A549 (cell line): ENCODE data around the gene OR9A2. TPM values are rescaled to one million over a fixed set of nuclear protein-coding genes. Genes with fewer than 3 reads are reported as not detected.
A peak's percentile ranks its signal among the peaks of the same experiment; 100 is the strongest.

ENCODE experiments used
- ATAC-seq, 2 experiments: fragments of 200-7000 bp in 1 of 2; fragments of >200 bp in 1 of 2; cut with Nextera tagmentation in 1 of 2; cut with Tn5 transposase in 1 of 2; 3 replicates each; pipeline versions ENCODE4 v1.8.0 to v1.9.1; 2018 to 2020; ENCODE audit warnings: mild to moderate bottlenecking in 1 of 2, moderate library complexity in 1 of 2
- CTCF ChIA-PET: fragments of 300-600 bp; sonication (Branson Sonifier 250); formaldehyde crosslinking; extraction: SDS; loops from one replicate; lab custom pipeline; 2021; ENCODE audit warnings: antibody characterized with exemption, inconsistent platforms; lab: Yijun Ruan, JAX
- POLR2A ChIA-PET: fragments of 350-600 bp; formaldehyde crosslinking; extraction: SDS; loops from one replicate; lab custom pipeline; 2021; ENCODE audit warnings: antibody characterized with exemption, inconsistent platforms; lab: Yijun Ruan, JAX
- DNase-seq, 2 experiments: peaks; one replicate each; pipeline versions ENCODE4 v3.0.0 to v3.0.0-alpha.2; 2011 to 2016; ENCODE audit warnings: low read depth in 1 of 2, low spot score in 1 of 2
- FAIRE-seq: peaks from 2 replicates; lab custom pipeline; 2011; peaks lifted over from hg19 to GRCh38; lab: Jason Lieb, UNC
- H3K27ac ChIP-seq, 2 experiments: fragments of >200 bp; sonication (Bioruptor Twin); formaldehyde crosslinking; 3 replicates each; pipeline ENCODE4 v1.5.1; 2016 to 2017
- H3K4me1 ChIP-seq: fragments of >200 bp; sonication (Bioruptor Twin); formaldehyde crosslinking; 3 replicates; pipeline ENCODE4 v1.6.1; 2016
- H3K4me2 ChIP-seq: fragments of >200 bp; sonication (Bioruptor Twin); formaldehyde crosslinking; 3 replicates; pipeline ENCODE4 v1.6.1; 2016
- H3K4me3 ChIP-seq: fragments of >200 bp; sonication (Bioruptor Twin); formaldehyde crosslinking; 3 replicates; pipeline ENCODE4 v1.5.1; 2016
- H3K9me3 ChIP-seq: fragments of >200 bp; sonication (Bioruptor Twin); formaldehyde crosslinking; 3 replicates; pipeline ENCODE4 v1.6.1; 2016
- CHD2 ChIP-seq: fragments of 150-350 bp; IDR thresholded peaks from 2 replicates; pipeline ENCODE4 v1.6.1; 2014; ENCODE audit warnings: low read length; ENCODE audit not compliant: partially characterized antibody
- FOSL2 ChIP-seq, 2 experiments: fragments of 450-650 bp in 1 of 2; fragments of >200 bp in 1 of 2; sonication (Bioruptor Twin) in 1 of 2; formaldehyde crosslinking; IDR thresholded peaks; 2 replicates each; pipeline versions ENCODE4 v1.5.0 to v1.6.1; 2016 to 2020; ENCODE audit warnings: mild to moderate bottlenecking in 1 of 2, moderate library complexity in 1 of 2
- JUN ChIP-seq, 2 experiments: fragments of >200 bp; sonication (Bioruptor Twin); formaldehyde crosslinking; IDR thresholded peaks; 2 replicates in 1 of 2; 3 replicates in 1 of 2; pipeline ENCODE4 v1.6.1; 2016 to 2017
- MYC ChIP-seq: IDR thresholded peaks from 2 replicates; pipeline ENCODE4 v1.6.1; 2012; ENCODE audit warnings: mild to moderate bottlenecking, inconsistent platforms, low read length, improper control_type of control experiment, borderline replicate concordance
- NR3C1 ChIP-seq: fragments of >200 bp; sonication (Bioruptor Twin); formaldehyde crosslinking; IDR thresholded peaks from 3 replicates; pipeline ENCODE4 v1.6.1; 2017
- RAD21 ChIP-seq, 2 experiments: fragments of >200 bp in 1 of 2; sonication (Bioruptor Twin) in 1 of 2; formaldehyde crosslinking in 1 of 2; IDR thresholded peaks in 1 of 2; conservative IDR thresholded peaks in 1 of 2; 2 replicates in 1 of 2; 3 replicates in 1 of 2; pipeline ENCODE4 v1.6.1; 2012 to 2018; ENCODE audit warnings: inconsistent platforms in 1 of 2
- SMC3 ChIP-seq: fragments of >200 bp; sonication (Bioruptor Twin); formaldehyde crosslinking; IDR thresholded peaks from 3 replicates; pipeline ENCODE4 v1.6.1; 2018; ENCODE audit warnings: inconsistent platforms
- TP53 ChIP-seq: fragments of 250-450 bp; sonication (Bioruptor Pico); IDR thresholded peaks from 2 replicates; pipeline ENCODE4 v1.5.0; 2021; ENCODE audit warnings: mild to moderate bottlenecking, moderate library complexity
- WGBS: methylation state at CpG from one replicate; pipeline ENCODE4 v1.1.6; 2017; ENCODE audit errors: missing lambda C conversion rate; 5-methylcytosine and 5-hydroxymethylcytosine counted together
- polyA plus RNA-seq, 4 experiments: library from polyadenylated mRNA; depleted of rRNA in 3 of 4; stranded (reverse); fragments of >200 nt; fragmentation: RNase III in 1 of 4; extraction: RNeasy Plus Mini Kit Qiagen cat#74134 plus additional on column Dnase treatment in 1 of 4; gene quantifications; 2 replicates in 3 of 4; 3 replicates in 1 of 4; pipeline ENCODE4 v1.2.3, GENCODE V29; 2011 to 2017
- TF ChIP-seq, protein P1 (sequence below): fragments of >200 bp; sonication (Bioruptor Twin); formaldehyde crosslinking; IDR thresholded peaks from 3 replicates; pipeline ENCODE4 v1.5.1; 2016
- TF ChIP-seq, protein P2 (sequence below): IDR thresholded peaks from 2 replicates; pipeline ENCODE4 v1.6.1; 2012
- TF ChIP-seq, protein P3 (sequence below): fragments of >200 bp; sonication (Bioruptor Twin); formaldehyde crosslinking; IDR thresholded peaks from 3 replicates; pipeline ENCODE4 v1.6.1; 2016

OR9A2 gene
- polyA plus RNA-seq, 2 of the 4 experiments (the other 2 are of a cell fraction), result not detected

DNA sequence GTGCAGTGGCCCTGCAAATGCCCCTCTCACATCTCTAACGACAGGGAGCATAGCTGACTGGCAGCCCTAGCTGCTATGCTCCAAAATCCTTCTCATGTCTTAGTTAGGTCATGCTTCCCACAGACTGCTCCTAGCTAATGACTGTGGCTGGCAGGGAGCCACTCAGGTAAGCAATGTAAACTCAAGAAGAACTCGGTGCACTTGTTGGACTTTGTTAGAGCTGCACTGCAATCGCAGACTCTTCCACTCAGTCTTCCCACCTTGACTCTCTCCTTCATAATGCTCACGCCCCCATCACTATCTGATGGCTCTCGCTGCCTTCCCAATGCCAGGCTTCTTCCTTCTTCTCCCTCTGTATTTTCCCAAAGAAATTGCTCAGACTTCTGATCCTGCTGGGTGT is 24.0 kb downstream of the OR9A2 start:
- no peak for DNase-seq

DNA sequence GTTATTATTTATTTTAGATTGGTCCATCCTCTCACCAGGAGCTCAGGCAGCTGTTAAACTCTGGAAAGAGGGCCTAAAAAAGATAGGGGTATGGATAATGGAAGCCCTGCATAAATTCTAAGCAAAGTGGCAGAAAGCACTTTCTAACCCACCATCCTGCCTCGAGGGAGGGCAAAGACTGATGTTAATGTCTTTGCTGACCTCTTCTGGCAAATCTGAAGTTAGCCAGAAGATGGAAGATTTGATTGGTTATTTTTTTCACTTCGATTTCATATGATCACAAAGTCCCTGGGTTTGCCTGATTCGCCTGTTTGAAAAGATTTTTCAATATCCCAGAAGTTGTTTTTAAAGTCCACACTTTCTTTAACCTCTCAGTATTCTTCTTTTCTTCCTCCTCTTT is 24.8 kb downstream of the OR9A2 start:
- under 1% methylated on average over 3 of the region's 3 CpGs for WGBS
- Histone ChIP-seq H3K4me1 (no peaks in the 10 kb centered on the region), H3K4me2 (no peak overlapping the region), H3K27ac (no peak overlapping the region), H3K4me3 (no peak overlapping the region), H3K9me3 (no peaks in the 10 kb centered on the region)
- ATAC-seq (peak in 1 of 2 experiments; percentile 71; a peak in 3 of 6 replicates), FAIRE-seq (no peak), DNase-seq (peak; percentile 20 to 34)
- ChIA-PET CTCF (interaction anchor here (0.8 to 11.7 kb wide), 15 partner anchors 9 to 370 kb away, joined by 3 to 175 read pairs (median 4); partner anchors contain the start of gene EPHB6), POLR2A (no interaction called here)
- TF ChIP-seq, protein P1, sequence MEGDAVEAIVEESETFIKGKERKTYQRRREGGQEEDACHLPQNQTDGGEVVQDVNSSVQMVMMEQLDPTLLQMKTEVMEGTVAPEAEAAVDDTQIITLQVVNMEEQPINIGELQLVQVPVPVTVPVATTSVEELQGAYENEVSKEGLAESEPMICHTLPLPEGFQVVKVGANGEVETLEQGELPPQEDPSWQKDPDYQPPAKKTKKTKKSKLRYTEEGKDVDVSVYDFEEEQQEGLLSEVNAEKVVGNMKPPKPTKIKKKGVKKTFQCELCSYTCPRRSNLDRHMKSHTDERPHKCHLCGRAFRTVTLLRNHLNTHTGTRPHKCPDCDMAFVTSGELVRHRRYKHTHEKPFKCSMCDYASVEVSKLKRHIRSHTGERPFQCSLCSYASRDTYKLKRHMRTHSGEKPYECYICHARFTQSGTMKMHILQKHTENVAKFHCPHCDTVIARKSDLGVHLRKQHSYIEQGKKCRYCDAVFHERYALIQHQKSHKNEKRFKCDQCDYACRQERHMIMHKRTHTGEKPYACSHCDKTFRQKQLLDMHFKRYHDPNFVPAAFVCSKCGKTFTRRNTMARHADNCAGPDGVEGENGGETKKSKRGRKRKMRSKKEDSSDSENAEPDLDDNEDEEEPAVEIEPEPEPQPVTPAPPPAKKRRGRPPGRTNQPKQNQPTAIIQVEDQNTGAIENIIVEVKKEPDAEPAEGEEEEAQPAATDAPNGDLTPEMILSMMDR, result peak; percentile 18; the same call in 2 of the 3 replicates
- TF ChIP-seq RAD21 (conservative IDR thresholded peaks at IDR 0.05 in 1 of 2, IDR thresholded peaks at IDR 0.05 in 1 of 2) (peak; percentile 41 to 53; a peak in 3 of 5 replicates), MYC (no peak)

More for the DNA sequence above, 24.0 kb downstream of the OR9A2 start:
- 35% methylated on average over 5 of the region's 5 CpGs for WGBS
- Histone ChIP-seq H3K9me3 (no peaks in the 10 kb centered on the region), H3K27ac (no peak overlapping the region), H3K4me2 (peak overlapping the region; percentile 55), H3K4me3 (0 out of 3 replicates have a peak overlapping the region, but pooled peaks have one; percentile 10), H3K4me1 (no peaks in the 10 kb centered on the region)
- peak in 1 of 2 experiments; percentile 25; a peak in 3 of 6 replicates for ATAC-seq
- TF ChIP-seq JUN (IDR thresholded peaks at IDR 0.05) (no peak), TP53 (CRISPR knock-in tag) (no peak), CHD2 (no peak), RAD21 (conservative IDR thresholded peaks at IDR 0.05 in 1 of 2, IDR thresholded peaks at IDR 0.05 in 1 of 2) (no peak)
- TF ChIP-seq, protein P2, sequence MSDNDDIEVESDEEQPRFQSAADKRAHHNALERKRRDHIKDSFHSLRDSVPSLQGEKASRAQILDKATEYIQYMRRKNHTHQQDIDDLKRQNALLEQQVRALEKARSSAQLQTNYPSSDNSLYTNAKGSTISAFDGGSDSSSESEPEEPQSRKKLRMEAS, result no peak
- TF ChIP-seq, protein P3, sequence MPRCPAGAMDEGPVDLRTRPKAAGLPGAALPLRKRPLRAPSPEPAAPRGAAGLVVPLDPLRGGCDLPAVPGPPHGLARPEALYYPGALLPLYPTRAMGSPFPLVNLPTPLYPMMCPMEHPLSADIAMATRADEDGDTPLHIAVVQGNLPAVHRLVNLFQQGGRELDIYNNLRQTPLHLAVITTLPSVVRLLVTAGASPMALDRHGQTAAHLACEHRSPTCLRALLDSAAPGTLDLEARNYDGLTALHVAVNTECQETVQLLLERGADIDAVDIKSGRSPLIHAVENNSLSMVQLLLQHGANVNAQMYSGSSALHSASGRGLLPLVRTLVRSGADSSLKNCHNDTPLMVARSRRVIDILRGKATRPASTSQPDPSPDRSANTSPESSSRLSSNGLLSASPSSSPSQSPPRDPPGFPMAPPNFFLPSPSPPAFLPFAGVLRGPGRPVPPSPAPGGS, result no peak
- TF ChIP-seq, protein P1, result no peak
- ChIA-PET CTCF (interaction anchor here (0.6 to 11.7 kb wide), 22 partner anchors 9 to 728 kb away, joined by 3 to 175 read pairs (median 4); partner anchors contain the start of gene EPHB6), POLR2A (no interaction called here)
- no peak for FAIRE-seq

DNA sequence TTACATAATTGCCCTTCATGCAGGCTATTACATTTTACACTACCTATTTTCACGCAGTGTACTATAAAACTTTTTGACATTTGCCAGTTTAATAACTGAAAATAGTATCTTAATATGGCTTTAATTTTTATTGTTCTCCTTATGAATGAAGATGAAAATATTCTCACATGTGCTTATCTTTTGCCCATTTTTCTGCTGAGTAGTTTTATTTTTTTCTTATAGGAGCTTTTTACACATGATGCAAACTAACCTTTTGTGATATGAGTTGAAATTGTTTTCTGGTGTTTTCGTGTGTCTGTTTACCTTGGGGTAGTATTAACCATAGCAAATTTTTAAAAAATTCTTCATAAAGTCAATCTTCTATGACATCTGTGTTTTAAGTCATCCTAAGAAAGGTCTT is 26.3 kb downstream of the OR9A2 start:
- TF ChIP-seq NR3C1 (no peak), FOSL2 (IDR thresholded peaks at IDR 0.05) (no peak), FOSL2 (CRISPR knock-in tag; IDR thresholded peaks at IDR 0.05) (no peak), SMC3 (no peak), TP53 (CRISPR knock-in tag) (no peak)
- TF ChIP-seq, all 56 proteins: peak for 0
- Histone ChIP-seq H3K4me1 (no peaks in the 10 kb centered on the region), H3K4me3 (no peak overlapping the region), H3K4me2 (no peak overlapping the region), H3K27ac (no peak overlapping the region), H3K9me3 (no peaks in the 10 kb centered on the region)
- 11% methylated on average over 2 of the region's 2 CpGs for WGBS
- no peak for FAIRE-seq
- ChIA-PET POLR2A (no interaction called here), CTCF (interaction anchor here (1.6 to 11.7 kb wide), 4 partner anchors 14 to 217 kb away, joined by 3 to 175 read pairs (median 14); partner anchors contain the start of gene EPHB6)
- ATAC-seq, result no peak
- DNase-seq, result no peak
